Neural progenitor cell (in vitro differentiated cells): ENCODE data around the gene DNASE1L3. TPM values are rescaled to one million over a fixed set of nuclear protein-coding genes. Genes with fewer than 3 reads are reported as not detected.

ENCODE experiments used
- DNase-seq: peaks from one replicate; pipeline ENCODE4 v3.0.0-alpha.2; 2016; ENCODE audit warnings: low spot score
- H2AFZ ChIP-seq: fragments of 200-600 bp; sonication (generic); replicated peaks from 2 replicates; pipeline ENCODE4 v1.6.1; 2016; ENCODE audit warnings: antibody characterized with exemption
- H3F3A ChIP-seq: fragments of 200-600 bp; sonication (generic); 2 replicates; pipeline ENCODE4 v1.6.1; 2016; ENCODE audit warnings: antibody characterized with exemption, low read depth
- H3K27ac ChIP-seq: fragments of 200-600 bp; sonication (generic); 2 replicates; pipeline ENCODE4 v1.5.1; 2016; ENCODE audit warnings: mild to moderate bottlenecking
- H3K27me3 ChIP-seq: fragments of 200-600 bp; sonication (generic); 2 replicates; pipeline ENCODE4 v1.6.1; 2016; ENCODE audit warnings: mild to moderate bottlenecking, moderate library complexity
- H3K36me3 ChIP-seq: fragments of 200-600 bp; sonication (generic); 2 replicates; pipeline ENCODE4 v1.5.1; 2016
- H3K4me1 ChIP-seq: fragments of 200-600 bp; sonication (generic); 2 replicates; pipeline ENCODE4 v1.6.1; 2016; ENCODE audit warnings: mixed run types
- H3K4me2 ChIP-seq: fragments of 200-600 bp; sonication (generic); 2 replicates; pipeline ENCODE4 v1.6.1; 2016
- H3K4me3 ChIP-seq: fragments of 200-600 bp; sonication (generic); 2 replicates; pipeline ENCODE4 v1.5.1; 2016
- H3K79me2 ChIP-seq: fragments of 200-600 bp; sonication (generic); 2 replicates; pipeline ENCODE4 v1.6.1; 2016; ENCODE audit warnings: low read depth
- H3K9ac ChIP-seq: fragments of 200-600 bp; sonication (generic); 2 replicates; pipeline ENCODE4 v1.6.1; 2016
- H3K9me3 ChIP-seq: fragments of 200-600 bp; sonication (generic); 2 replicates; pipeline ENCODE4 v1.5.1; 2016; ENCODE audit warnings: low read depth
- H4K20me1 ChIP-seq: fragments of 200-600 bp; sonication (generic); 2 replicates; pipeline ENCODE4 v1.6.1; 2016; ENCODE audit warnings: low read depth
- H3K27ac Mint-ChIP-seq: 3 replicates; pipeline ENCODE4 v1.8.0; 2021; ENCODE audit warnings: mixed read lengths
- H3K27me3 Mint-ChIP-seq: 2 replicates; pipeline ENCODE4 v1.8.0; 2022; ENCODE audit warnings: low read depth, mild to moderate bottlenecking, inconsistent platforms, moderate library complexity, mixed read lengths; ENCODE audit not compliant: insufficient read depth
- H3K36me3 Mint-ChIP-seq: 3 replicates; pipeline ENCODE4 v1.8.0; 2021; ENCODE audit warnings: mixed read lengths
- H3K4me1 Mint-ChIP-seq: 3 replicates; pipeline ENCODE4 v1.8.0; 2021; ENCODE audit warnings: mixed read lengths
- H3K4me3 Mint-ChIP-seq: 3 replicates; pipeline ENCODE4 v1.8.0; 2021; ENCODE audit warnings: mild to moderate bottlenecking, moderate library complexity, mixed read lengths
- H3K9me3 Mint-ChIP-seq: 3 replicates; pipeline ENCODE4 v1.8.0; 2020; ENCODE audit warnings: mixed read lengths
- CTCF ChIP-seq: fragments of 200-600 bp; sonication (generic); IDR thresholded peaks from 2 replicates; pipeline ENCODE4 v1.5.1; 2017; ENCODE audit warnings: antibody characterized with exemption, mild to moderate bottlenecking
- EZH2 ChIP-seq: fragments of 200-600 bp; sonication (generic); IDR thresholded peaks from 2 replicates; pipeline ENCODE4 v1.6.1; 2017; ENCODE audit warnings: antibody characterized with exemption, mild to moderate bottlenecking, moderate library complexity
- EZH2phosphoT487 ChIP-seq: fragments of 200-600 bp; sonication (generic); IDR thresholded peaks from 2 replicates; pipeline ENCODE4 v1.6.1; 2017; ENCODE audit warnings: antibody characterized with exemption
- total RNA-seq: library from RNA; depleted of rRNA; stranded (reverse); fragments of >200 nt; gene quantifications from 2 replicates; pipeline ENCODE4 v1.2.3, GENCODE V29; 2015; ENCODE audit warnings: low replicate concordance

Gene DNASE1L3
- total RNA-seq, 1 donor from 2014 or later: not detected

- H3K27ac ChIP-seq: no peak overlapping the region
- Mint-ChIP-seq H3K27me3 (peaks cover 17% of the 10 kb centered on the region), H3K9me3 (no peaks in the 10 kb centered on the region), H3K4me1 (peaks cover 16% of the 10 kb centered on the region), H3K4me3 (no peak overlapping the region), H3K36me3 (no peaks in the 10 kb centered on the region), H3K27ac (no peak overlapping the region)
- H3K9ac ChIP-seq: no peak overlapping the region
- no peak overlapping the region for H3K4me3 ChIP-seq
- H2AFZ ChIP-seq: peak overlapping the region; percentile 85
- no peaks in the 10 kb centered on the region for H3K36me3 ChIP-seq
- no peaks in the 10 kb centered on the region for H3K9me3 ChIP-seq
- peak overlapping the region; percentile 14 for H3K4me2 ChIP-seq
- H3K4me1 ChIP-seq: peaks cover 19% of the 10 kb centered on the region
- TF ChIP-seq CTCF (no peak), EZH2 (no peak), EZH2phosphoT487 (no peak)
- no peak for DNase-seq
- H4K20me1 ChIP-seq: no peaks in the 10 kb centered on the region
- H3K27me3 ChIP-seq: peaks cover 11% of the 10 kb centered on the region
- H3K79me2 ChIP-seq: no peaks in the 10 kb centered on the region
- peaks cover 25% of the 10 kb centered on the region for H3F3A ChIP-seq
Observed at GRCh38 chr3:58176185-58176530, 34.6 kb downstream of the DNASE1L3 start.

- Histone ChIP-seq H3K4me1 (peaks cover 19% of the 10 kb centered on the region), H3K79me2 (no peaks in the 10 kb centered on the region), H2AFZ (peak overlapping the region; percentile 85), H3K27me3 (peaks cover 11% of the 10 kb centered on the region), H3K4me2 (peak overlapping the region; percentile 14), H3K27ac (no peak overlapping the region), H3K4me3 (no peak overlapping the region), H3K9ac (no peak overlapping the region), H3K36me3 (no peaks in the 10 kb centered on the region), H3F3A (peaks cover 25% of the 10 kb centered on the region), H4K20me1 (no peaks in the 10 kb centered on the region), H3K9me3 (no peaks in the 10 kb centered on the region)
- no peaks in the 10 kb centered on the region for H3K36me3 Mint-ChIP-seq
- H3K27ac Mint-ChIP-seq: peak overlapping the region; percentile 82
- TF ChIP-seq EZH2phosphoT487 (no peak), CTCF (no peak), EZH2 (no peak)
- peak; percentile 33 for DNase-seq
- H3K27me3 Mint-ChIP-seq: peaks cover 14% of the 10 kb centered on the region
- H3K9me3 Mint-ChIP-seq: no peaks in the 10 kb centered on the region
- H3K4me3 Mint-ChIP-seq: no peak overlapping the region
- H3K4me1 Mint-ChIP-seq: peaks cover 16% of the 10 kb centered on the region
Observed at GRCh38 chr3:58175437-58176184, 35.2 kb downstream of the DNASE1L3 start.

- Histone ChIP-seq H3K4me3 (no peak overlapping the region), H3K9ac (no peak overlapping the region), H3F3A (peaks cover 25% of the 10 kb centered on the region), H3K36me3 (no peaks in the 10 kb centered on the region), H3K9me3 (no peaks in the 10 kb centered on the region), H3K4me1 (peaks cover 19% of the 10 kb centered on the region), H3K27ac (no peak overlapping the region), H3K4me2 (peak overlapping the region; percentile 14), H2AFZ (peak overlapping the region; percentile 85), H3K79me2 (no peaks in the 10 kb centered on the region), H4K20me1 (no peaks in the 10 kb centered on the region), H3K27me3 (peaks cover 11% of the 10 kb centered on the region)
- Mint-ChIP-seq H3K27me3 (peaks cover 13% of the 10 kb centered on the region), H3K9me3 (no peaks in the 10 kb centered on the region), H3K27ac (peak overlapping the region; percentile 82), H3K4me1 (peaks cover 16% of the 10 kb centered on the region), H3K36me3 (peaks cover 1% of the 10 kb centered on the region), H3K4me3 (no peak overlapping the region)
- DNase-seq: no peak
- no peak for TF ChIP-seq EZH2phosphoT487
- no peak for TF ChIP-seq CTCF
- TF ChIP-seq EZH2: no peak
Observed at GRCh38 chr3:58175187-58175436, 35.7 kb downstream of the DNASE1L3 start.
